Activated CD8-positive, alpha-beta memory T cell treated with anti-CD3 and anti-CD28 coated beads, Interleukin-2, amount 50 U/mL, for 4 hours (primary cell): ENCODE measurements around the gene TRIM56.
"Not testable (repeated sequence)": the region's sequence is repeated elsewhere in the genome, so short reads cannot be mapped to it uniquely, and the experiment has no call there.

ENCODE experiments used
- DNase-seq: peaks from one replicate; pipeline ENCODE4 v3.0.0-alpha.2; 2020

Gene TRIM56

DNA sequence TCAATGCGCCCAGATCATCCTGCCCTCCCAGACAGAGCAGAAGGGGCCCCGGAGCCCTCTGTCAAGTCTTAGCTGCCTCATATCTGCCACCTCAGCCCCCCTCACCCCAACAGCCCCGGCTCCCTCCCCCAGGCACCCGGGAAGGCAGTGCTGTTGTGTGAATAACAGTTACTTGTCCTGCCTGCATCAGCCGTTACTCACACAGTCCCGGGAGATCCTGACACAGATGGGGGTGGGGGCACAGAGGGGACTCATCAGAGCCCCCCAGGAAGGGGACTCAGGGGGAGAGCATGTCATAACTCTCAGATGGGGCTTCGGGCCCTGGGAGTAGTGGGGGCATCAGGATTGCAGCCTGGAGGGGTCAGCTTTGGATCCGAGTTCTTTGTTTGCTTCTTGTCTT, 29.2 kb downstream of the TRIM56 start:
- no peak for DNase-seq

DNA sequence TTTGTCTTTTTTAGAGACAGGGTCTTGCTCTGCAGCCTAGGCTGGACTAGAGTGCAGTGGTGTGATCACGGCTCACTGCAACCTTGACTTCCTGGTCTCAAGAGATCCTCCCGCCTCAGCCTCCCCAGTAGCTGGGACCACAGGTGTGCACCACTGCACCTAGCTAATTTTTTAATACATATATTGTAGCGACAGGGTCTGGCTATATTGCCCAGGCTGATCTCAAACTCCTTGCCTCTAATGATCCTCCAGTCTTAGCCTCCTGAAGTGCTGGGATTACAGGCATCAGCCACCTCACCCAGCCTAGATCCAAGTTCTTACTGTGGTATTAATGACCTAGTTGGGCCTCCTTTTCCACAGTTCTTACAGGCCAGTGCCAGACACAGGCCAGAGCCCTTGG, 29.9 kb downstream of the TRIM56 start:
- no peak for DNase-seq

DNA sequence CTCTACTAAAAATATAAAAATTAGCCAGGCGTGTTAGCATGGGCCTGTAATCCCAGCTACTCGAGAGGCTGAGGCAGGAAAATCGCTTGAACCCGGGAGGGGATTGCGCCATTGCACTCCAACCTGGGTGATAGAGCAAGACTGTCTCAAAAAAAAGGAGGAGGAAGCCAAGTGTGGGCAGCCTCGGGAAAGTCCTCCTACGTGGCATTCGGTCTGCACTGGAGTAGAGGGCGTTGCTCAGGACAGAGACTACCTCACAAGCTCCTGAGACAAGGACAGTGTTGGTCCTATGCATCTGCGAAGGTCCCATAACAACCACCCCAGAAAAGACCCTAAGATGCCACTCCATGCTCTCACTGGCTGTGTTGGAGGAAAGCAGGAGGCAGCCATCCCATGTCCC, 31.6 kb downstream of the TRIM56 start:
- no peak for DNase-seq

DNA sequence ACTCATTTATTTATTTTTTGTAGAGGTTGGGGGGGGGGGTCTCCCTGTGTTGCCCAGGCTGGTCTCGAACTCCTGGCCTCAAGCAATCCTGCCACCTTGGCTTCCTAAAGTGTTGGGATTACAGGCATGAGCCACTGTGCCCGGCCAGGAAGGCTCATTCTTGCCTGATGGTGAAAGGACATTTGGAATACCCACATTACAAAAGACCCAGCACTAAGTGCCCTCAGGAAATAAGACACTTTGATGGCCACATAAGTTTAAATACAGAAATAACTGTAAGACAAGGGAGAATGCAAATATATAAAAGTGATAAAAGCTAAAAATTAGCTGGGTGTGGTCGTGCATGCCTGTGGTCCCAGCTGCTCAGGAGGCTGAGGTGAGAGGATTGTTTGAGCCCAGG, 33.6 kb downstream of the TRIM56 start:
- DNase-seq, result no peak

DNA sequence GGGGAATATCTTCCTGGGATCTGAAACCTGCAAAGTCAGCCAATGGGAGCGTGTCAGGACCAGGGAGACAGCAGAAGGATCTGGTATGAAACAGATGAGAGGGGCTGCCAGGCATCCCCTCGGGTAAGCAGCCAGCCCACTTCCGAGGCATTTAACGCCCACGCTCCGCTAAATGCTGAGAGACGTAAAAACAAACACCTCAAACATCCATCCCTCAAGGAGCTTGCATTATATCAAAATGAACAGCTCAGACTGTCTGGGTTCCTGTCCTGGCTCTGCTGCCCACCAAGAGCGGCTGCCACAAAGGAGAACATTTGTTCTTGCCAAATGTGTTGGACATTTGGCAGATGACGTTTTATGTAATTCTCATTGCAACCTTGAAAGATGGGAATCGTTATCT, 34.6 kb downstream of the TRIM56 start:
- DNase-seq, result no peak

DNA sequence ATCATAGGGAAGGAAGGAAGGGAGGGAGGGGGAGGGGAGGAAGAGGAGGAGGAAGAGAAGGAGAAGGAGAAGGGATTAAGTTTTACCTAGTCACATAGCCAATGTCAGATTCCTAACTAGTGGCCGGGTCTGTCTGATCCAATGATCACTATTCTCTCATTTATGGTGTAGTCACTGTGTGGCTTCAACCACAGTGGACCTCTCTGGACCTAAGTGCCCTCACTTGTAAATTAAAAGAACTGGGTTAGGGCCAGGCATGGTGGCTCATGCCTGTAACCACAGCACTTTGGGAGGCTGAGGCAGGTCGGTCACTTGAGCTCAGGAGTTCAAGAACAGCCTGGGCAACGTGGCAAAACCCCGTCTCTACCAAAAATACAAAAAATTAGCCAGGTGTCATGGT, 35.0 kb downstream of the TRIM56 start:
- no peak for DNase-seq

DNA sequence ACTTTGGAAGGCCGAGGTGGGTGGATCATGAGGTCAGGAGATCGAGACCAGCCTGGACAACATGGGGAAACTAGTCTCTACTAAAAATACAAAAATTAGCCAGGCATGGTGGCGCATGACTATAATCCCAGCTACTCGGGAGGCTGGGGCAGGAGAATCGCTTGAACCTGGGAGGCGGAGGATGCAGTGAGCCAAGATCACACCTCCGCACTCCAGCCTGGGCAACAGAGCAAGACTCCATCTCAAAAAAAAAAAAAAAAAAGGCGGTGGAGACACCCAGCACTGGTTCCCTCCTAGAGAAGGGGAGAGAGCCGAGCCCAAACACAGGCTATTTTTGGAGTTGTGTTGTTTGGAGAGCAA, 36.3 kb downstream of the TRIM56 start:
- not testable (repeated sequence) for DNase-seq

DNA sequence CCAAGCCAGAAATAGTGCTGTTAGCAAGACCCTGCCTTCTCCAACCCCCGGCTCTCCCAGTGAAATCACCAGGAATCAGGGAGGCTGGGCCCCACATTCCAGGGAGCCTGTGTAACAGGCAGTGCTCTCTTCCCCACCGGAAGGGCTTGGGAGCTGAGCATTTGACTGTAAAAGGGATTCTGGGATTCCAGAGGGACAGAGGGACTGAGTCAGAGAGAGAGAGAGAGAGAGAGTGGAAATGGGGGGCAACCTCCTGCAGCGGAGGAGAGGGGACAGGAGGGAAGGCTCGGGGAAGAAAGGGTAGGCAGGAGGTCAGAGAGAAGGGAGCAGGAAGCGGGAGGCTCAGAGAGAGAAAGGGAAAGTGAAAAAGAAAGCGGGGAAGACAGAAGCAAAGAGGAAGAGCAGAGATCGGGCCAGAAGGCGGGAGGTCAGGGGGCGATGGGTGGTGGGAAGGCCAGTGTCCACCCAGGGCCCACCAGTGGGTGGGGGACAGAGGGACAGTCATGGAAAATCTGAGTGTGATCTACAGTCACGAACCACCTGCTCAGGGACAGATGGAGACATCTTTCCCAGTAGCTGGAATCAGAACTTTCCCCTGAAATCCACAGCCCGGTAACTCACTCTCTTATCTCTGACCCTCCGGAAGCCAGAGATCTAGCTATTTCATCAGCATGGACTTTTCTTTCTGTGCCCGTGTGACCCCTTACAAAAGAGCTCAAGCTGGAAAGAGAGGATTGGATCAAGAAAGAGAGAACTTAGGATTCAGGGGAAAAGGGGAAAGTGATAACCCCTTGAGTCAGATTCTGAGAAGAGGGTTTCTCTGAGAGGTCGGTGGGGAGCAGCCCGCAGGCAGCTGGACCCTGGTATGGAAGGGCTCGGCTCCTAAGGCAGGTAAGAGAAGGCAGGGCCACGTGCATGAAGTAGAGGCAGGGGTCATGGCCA, 37.0 kb downstream of the TRIM56 start:
- DNase-seq, result no peak

DNA sequence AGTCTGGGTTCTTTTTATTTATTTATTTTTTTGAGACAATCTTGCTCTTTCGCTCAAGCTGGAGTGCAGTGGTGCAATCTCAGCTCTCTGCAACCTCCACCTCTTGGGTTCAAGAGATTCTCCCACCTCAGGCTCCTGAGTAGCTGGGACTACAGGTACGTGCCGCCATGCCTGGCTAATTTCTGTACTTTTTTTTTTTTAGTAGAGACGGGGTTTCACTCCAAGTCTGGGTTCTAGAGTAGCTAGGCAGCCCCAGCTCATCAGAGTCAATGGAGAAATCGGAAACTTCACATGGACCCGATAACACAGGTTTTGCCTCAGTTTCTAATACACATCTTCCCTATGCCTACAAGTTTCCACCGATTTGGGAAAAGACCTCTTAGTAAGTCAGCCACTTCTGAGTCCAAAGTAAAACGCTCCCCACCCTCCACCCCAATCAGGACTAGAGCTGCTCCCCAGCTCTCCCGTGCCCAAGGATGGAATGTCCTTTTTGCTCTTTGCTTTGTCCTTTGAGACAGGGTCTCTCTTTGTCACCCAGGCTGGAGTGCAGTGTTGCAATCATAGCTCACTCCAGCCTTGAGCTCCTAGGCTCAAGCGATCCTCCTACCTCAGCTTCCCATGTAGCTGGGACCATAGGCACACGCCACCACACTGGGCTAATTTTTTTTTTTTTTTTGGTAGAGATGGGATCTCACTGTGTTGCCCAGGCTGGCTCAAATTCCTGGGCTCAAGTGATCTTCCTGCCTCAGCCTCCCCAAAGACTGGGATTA, 37.8 kb downstream of the TRIM56 start:
- no peak for DNase-seq

DNA sequence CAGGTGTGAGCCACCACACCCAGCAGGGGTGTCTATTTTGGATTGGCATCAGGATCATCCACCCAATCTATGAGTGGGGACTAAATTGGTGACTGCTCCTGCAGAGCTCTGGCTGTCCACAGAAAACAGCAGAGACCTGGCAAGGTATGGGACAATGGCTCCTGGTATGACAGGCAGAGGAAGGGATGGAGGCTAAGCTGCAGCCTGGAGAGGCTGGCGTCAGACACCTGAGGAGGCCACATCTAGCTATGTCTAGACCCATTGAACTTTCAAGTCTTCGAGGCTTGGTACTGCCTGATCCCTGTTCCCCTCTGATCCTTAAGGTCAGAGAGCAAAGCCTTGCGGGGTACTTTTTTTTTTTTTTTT, 38.4 kb downstream of the TRIM56 start:
- DNase-seq, result no peak

DNA sequence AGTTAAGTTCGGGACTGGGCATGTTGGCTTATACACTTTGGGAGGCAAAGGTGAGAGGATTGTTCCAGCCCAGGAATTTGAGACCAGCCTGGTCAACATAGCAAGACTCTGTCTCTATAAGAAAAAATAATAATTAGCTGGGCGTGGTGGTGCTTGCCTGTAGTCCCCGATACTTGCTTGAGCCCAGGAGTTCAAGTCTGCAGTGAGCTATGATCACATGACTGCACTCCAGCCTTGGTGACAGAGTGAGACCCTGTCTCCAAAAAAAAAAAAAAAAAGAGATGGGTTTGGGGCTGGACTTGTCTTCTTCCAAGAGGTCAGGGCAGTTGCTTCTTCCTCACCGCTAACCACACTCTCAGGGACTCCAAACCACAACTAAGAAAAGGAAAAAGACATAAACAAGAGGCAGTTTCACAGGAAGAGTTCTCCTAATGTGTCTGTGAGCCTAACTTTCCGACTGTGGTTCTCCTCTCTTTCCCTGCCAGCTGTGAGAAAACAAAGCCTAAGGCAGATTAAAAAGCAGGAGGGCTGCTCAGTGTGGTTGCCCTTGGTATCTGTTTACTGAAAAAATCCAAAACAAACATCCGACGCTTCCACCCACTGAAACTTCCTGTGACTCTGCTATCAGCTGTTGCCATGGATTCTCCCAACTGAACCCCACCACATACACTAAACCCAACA, 39.2 kb downstream of the TRIM56 start:
- no peak for DNase-seq

DNA sequence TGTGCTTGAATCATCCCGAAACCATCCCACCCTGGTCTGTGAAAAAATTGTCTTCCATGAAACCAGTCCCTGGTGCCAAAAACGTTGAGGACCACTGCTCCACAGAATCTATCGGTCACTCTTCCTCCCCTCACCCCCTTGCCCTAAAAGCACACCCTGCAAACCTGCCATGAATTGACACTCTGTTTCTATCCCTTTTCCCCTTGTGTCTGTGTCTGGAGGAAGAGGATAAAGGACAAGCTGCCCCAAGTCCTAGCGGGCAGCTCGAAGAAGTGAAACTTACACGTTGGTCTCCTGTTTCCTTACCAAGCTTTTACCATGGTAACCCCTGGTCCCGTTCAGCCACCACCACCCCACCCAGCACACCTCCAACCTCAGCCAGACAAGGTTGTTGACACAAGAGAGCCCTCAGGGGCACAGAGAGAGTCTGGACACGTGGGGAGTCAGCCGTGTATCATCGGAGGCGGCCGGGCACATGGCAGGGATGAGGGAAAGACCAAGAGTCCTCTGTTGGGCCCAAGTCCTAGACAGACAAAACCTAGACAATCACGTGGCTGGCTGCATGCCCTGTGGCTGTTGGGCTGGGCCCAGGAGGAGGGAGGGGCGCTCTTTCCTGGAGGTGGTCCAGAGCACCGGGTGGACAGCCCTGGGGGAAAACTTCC, 40.8 kb downstream of the TRIM56 start:
- DNase-seq, result no peak

DNA sequence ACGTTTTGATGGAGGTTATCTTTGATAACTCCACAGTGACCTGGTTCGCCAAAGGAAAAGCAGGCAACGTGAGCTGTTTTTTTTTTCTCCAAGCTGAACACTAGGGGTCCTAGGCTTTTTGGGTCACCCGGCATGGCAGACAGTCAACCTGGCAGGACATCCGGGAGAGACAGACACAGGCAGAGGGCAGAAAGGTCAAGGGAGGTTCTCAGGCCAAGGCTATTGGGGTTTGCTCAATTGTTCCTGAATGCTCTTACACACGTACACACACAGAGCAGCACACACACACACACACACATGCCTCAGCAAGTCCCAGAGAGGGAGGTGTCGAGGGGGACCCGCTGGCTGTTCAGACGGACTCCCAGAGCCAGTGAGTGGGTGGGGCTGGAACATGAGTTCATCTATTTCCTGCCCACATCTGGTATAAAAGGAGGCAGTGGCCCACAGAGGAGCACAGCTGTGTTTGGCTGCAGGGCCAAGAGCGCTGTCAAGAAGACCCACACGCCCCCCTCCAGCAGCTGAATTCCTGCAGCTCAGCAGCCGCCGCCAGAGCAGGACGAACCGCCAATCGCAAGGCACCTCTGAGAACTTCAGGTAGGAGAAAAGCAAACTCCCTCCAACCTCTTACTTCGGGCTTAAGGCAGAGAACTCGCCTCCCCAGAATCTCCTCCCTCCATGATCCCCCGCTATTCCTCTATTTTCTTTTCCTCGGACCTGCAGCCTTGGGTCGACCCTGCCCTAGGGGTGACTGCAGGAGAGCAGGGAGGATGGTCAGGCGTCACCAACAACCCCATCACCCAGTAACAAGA, 41.6 kb downstream of the TRIM56 start, which contains the start of gene SERPINE1:
TSS of gene SERPINE1 (plus strand) at position 454 of the 809 bp plus-strand sequence. CDS start 1,290 bp downstream, outside the sequence.
- peak; percentile 51 for DNase-seq

DNA sequence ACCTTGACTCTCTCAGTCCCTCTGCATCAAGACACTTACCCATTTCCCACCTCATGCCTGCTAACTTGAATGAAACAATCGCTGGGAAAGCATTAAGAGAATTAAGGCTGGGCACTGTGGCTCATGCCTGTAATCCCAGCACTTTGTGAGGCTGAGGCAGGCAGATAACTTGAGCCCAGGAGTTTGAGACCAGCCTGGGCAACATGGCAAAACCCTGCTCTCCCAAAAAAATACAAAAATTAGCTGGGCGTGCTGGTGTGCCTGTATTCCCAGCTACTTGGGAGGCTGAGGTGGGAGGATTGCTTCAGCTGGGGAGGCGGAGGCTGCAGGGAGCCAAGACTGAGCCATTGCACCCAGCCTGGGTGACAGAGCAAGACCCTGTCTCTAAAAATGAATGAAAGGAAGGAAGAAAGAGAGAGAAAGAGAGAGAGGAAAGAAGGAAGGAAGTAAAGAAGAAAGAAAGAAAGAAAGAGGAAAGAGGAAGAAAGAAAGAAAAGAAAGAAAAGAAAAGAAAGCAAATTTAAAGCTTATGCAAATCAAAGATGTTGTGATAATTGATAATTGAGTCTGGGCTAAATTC, 42.3 kb downstream of the TRIM56 start:
- no peak for DNase-seq

DNA sequence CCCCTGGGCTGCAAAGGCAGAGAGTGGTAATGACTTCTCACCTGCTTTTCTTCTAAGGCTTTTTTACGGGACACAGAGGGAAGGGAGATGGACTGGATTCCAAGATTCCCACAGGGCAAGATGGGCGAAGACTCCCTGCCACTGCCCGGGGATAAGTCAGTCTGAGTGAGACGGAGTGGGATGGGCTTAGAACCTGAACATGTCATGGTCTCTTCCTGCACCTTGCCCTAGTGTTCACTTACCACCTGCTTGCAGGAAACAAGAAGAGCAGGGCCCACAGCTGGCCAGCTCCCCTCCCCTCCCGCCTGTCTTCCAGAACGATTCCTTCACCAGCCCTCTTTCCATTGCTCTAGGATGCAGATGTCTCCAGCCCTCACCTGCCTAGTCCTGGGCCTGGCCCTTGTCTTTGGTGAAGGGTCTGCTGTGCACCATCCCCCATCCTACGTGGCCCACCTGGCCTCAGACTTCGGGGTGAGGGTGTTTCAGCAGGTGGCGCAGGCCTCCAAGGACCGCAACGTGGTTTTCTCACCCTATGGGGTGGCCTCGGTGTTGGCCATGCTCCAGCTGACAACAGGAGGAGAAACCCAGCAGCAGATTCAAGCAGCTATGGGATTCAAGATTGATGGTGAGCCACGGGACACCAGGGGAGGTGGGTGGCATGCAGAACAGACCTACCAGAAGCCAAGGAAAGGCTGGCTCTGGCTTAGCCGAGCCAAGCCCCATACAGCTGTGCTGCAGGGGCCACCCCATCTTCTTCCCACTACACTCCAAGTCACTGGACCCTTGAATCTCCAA, 43.0 kb downstream of the TRIM56 start:
- no peak for DNase-seq

DNA sequence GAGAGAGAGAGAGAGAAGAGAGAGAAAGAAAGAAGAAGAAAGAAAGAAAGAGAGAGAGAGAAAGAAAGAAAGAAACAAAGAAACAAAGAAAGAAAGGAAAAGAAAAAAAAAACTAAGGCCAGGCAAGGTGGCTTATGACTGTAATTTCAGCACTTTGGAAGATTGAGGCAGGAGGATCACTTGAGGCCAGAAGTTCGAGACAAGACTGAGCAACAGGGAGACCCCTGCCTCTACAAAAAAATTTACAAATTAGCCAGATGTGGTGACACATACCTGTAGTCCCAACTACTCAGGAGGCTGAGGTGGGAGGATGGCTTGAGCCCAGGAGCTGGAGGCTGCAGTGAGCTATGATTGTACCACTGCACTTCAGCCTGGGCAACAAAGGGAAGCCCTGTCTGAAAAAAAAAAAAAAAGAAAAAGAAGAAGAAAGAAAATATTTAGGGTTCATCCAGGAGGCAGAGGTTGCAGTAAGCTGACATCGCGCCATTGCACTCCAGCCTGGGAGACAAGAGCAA, 44.4 kb downstream of the TRIM56 start:
- no peak for DNase-seq

DNA sequence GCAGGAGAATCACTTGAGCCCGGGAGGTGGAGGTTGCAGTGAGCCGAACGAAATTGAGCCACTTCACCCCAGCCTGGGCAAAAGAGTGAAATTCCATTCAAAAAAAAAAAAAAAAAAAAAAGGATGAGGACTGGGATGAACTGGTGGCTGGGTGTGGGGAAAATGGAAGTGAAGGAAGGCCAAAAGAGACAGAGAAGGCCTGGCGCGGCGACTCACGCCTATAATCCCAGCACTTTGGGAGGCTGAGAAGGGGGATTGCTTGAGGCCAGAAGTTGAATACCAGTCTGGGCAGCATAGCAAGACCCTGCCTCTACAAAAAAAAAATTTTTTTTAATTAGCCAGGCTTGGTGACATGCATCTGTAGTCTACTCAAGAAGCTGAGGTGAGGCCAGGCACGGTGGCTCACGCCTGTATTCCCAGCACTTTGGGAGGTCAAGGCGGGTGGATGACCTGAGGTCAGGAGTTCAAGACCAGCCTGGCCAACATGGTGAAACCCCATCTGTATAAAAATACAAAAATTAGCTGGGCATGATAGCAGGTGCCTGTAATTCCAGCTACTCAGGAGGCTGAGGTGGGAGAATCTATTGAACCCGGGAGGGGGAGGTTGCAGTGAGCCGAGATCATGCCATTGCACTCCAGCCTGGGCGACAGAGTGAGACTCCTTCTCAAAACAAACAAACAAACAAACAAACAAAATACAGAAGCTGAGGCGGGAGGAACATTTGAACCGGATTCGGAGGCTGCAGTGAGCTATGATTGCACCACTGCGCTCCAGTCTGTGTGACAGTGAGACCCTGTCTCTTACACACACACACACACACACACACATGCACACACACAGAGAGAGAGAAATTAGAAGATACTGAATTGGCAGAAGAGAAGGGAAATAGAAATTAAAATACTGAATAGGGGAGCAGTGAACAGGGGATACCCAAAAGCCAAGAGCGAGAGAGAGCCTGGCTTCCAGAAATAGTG, 47.6 kb downstream of the TRIM56 start:
- DNase-seq, result not testable (repeated sequence)

DNA sequence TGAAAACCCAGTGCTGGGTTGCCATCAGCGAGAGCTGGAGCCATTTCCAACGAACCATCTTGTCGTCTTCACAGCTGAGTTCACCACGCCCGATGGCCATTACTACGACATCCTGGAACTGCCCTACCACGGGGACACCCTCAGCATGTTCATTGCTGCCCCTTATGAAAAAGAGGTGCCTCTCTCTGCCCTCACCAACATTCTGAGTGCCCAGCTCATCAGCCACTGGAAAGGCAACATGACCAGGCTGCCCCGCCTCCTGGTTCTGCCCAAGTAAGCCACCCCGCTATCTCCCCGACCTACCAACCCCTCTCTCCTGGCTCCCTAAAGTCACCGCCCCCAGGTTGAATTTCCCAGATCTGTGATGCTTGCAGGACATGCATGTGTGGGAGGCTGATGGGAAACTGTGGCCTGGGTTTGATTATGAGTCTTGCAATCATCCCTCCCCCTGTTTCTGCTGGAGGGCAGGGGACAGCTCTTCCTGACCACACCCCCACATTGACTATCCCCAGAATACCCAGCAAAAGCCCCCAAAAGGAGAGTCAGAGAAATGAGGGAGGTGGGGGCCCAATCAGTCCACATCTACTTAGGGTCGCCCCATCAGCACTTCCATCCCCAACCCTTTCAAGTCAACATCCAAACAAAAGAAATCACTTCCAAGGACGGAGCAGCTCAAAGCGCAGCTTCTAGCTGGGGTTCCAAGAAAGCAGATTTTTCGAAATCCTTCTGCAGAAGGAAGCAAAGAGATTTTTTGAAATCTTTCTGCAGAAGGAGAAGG, 48.5 kb downstream of the TRIM56 start:
- no peak for DNase-seq
